SK-N-DZ (cell line): ENCODE results near the gene AGBL1.
A peak's percentile ranks its signal among the peaks of the same experiment; 100 is the strongest.

Experiments
- DNase-seq: peaks from one replicate; pipeline ENCODE4 v3.0.0-alpha.2; 2015; ENCODE audit warnings: low spot score

Gene AGBL1

DNA sequence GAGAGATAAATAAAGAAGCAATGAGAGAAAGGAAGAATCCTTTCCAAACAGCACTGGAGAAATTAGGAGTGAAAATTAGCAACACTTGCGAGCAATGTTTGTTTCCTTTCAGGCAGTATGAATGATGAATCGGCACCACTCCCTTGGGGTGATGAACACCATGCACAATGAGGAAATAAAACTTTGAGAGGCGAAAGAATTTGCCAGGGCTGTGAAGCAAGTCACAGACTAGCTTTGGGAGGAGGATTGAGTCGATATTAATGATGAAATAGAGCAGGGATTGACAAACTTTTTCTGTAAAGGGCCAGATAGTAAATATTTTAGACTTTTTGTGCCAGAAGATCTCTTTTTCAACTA is 237.7 kb downstream of the AGBL1 start:
- DNase-seq = no peak

DNA sequence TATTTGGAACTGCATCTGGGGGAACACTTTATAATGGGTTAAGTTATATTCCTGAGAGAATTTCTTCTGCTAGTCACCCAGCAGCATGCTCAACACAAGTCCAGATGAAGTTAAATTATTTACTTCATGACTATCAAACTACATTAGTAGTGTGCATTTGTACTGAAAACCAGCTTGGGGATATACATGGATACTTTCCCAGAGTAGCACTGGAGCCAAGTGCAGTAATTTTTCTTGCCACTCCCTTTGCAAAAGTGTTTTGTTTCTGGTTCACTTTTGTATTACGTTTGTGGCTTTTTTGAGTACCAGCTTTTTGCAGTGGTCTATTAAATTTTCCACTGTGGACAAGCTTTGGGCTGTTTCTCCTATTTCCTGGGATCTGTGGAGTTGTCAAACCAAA is 243.0 kb downstream of the AGBL1 start:
- DNase-seq = no peak

DNA sequence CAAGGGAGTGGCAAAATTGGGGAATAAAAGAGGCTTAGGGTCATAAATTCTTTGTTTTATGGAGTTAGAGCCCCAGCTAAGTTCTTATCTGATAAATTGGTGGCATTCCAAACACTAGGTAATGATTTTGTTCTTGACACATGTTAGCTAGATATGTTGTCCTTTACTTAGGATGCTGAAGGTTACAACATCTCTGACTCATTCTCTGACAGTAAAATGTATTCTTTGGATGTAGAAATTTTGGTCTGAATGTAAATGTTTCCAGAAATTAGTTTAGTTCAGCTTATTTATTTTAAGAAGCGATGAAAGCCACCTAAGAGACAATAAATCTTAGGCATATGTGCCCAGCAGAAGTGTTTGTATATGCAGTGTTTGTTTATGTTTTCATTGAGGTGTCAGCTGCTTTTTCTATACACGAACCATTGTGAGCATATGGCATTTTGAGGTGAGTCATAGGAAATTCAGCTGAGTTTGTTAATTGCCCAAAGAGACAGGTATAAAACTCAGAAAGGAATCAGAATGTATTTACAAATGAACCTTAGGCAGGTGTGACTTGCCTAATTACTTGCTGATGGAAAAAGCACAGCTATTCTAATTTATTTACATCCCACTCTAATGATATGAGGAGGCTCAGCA is 247.7 kb downstream of the AGBL1 start:
- DNase-seq = no peak

DNA sequence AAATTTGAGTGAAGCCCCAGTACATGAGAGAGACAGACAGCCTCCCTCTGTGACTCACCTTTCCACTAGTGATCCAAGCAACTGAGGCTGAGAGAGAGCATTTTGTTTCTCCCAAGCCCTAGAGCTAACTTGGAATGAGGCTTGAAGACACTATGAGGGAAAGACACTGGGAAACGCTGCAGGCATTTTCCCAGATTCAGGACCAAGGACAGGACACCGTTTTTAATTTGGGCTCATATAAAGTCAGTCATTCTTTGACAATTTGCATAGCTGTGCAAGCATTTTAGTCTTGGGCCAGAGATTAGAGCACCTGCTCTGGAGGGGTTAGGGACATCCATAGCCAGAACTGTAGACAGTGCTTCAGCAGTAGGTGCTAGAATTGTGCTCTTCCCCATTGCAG is 249.0 kb downstream of the AGBL1 start:
- DNase-seq = no peak

DNA sequence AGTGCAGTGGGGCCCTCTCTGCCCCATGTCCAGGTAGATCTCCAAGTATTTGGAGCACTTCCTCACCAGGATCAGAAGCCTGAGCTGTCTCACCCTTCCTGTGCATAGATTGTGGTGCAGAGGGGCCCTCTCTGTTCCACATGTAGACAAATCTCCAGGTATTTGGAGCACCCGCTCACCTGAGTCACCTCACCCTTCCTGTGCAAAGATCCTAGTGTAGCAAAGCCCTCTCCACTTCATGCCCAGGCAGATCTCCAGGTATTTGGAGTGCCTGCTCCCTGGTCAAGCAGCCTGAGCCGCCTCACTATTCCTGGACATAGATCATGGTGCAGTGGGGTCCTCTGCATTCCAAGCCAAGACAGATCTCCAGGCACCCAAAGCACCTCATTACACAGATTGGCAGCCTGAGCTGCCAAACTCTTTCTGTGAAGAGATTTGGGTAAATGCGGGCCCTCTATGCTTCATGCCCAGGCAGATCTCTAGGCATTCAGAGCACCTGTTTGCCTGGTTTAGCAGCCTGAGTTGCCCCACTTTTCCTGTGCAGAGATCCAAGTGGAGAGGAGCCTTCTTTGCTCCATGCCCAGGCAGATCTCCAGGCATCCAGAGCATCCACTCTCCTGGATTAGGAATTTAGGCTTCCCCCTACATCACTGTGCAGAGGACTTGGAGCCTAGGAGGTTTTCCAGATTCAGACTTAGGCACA is 249.8 kb downstream of the AGBL1 start:
- DNase-seq = no peak

DNA sequence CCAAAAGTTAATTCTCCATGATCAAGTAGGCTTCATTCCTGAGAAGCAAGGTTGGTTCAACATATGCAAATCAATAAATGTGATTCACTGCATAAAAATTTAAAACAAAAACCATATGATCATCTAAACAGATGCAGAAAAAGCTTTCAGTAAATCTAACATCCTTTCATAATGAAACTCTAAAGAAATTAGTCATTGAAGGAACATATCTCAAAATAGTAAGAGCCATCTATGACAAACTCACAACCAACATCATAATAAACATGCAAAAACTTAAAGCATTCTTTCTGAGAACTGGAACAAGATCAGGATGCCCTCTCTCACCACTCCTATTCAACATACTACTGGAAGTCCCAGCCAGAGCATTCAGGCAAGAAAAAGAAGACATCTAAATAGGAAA is 254.1 kb downstream of the AGBL1 start:
- DNase-seq = no peak

DNA sequence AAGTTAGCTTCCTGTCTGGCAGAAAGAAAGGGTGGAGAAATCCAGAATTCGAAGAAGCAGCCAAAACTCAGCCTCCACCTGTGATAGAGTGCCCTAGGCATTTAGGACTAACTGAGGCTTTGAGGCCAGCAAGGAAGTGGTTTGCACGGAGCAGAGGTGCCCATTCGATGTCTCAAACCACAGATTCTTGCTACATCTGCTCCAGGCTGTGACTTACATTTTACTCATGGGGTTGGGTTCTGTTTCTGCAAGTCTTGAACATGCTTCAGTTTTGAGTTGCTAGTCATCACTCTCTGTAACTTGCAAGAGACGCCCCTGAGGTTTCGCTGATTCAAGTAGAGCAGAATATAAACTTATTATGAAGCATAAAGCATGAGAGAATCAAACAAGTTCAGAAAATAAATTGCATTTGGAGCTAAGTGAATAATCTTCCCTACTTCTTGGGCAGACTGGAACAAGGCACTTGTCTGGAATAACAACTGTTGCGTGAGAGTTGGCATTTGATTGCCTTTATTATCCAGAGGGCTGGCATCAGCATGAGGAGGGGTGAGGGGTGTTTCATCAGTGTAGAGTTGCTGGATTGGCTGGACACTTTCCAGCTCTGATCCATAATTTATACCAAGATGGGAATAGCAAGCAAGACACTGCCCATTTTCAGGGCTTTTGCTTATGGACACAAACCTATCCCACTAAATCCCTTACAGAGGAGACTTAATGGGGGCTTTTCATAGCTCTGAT is 256.5 kb downstream of the AGBL1 start:
- DNase-seq = no peak

DNA sequence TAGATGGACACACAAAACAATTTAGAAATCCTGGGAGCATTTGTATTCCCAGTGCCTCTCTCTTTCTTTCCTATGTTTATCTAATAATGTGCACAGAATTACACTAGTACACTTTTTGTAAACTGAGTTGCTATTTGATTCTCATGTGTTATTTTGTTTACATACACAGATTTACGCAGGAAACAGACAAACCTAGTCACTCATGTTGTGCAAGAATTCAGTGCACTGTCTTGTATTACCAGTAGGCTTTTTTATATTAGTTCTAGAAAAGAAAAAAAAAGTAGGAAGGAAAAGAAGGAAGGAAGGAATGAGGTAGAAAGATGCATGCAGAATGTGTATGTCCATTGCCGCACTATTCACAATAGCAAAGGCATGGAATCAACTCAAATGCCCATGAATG is 257.4 kb downstream of the AGBL1 start:
- DNase-seq = no peak

DNA sequence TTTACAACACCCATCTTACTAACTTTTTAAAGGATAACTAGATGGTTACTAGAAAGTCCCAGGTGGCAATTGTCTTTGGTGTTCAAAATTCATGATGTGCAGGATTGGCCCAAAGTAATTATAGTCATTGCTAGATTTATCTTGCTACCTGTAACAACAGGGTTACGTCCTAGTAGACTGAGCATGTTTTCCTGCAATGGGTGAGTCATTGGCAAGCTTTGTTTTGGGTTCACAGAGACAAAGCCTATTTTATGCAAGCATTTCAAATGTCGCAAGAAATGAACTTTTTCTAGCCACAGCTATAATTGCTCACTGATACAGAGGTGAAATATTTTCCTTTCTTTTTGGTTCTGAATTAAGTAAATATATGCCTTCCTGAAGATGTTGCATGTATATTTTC is 267.6 kb downstream of the AGBL1 start:
- no peak for DNase-seq

DNA sequence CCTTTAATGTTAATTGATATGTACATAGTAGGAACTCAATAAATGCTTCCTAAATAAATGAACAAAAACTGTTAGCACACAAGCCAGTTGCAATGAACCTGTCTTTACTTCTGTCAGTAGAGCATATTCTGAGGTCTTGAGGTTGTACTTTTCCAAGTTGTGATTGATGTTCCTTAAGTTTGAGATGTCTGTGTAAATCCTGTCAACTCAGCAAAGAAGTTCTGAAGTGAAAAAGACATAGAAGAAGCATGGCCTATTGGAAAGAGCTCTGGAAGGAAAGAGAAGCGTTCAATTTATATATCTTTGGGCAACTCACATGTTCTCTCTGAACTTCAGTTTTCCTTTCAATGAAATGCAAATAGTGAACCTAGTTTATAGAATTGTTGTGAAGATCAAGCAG is 269.9 kb downstream of the AGBL1 start:
- DNase-seq = no peak

DNA sequence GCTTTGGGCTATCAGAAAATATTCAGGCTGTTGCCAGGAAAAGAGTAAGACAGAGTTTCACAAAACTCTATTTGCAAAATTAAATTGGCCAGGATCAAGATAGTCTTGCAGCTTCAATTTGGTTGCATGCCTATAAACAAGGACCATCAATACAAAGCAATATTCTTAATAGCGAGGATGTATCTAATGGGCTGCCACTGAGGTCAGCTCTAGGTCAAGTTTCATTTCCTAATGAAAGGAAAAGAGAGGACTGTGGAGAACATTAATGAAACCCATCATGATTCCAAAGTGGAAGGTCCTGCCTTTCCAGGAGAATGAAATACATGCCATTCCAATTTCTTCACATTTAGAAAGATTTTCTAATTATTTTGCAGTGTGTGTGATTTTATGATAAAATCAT is 273.5 kb downstream of the AGBL1 start:
- no peak for DNase-seq

DNA sequence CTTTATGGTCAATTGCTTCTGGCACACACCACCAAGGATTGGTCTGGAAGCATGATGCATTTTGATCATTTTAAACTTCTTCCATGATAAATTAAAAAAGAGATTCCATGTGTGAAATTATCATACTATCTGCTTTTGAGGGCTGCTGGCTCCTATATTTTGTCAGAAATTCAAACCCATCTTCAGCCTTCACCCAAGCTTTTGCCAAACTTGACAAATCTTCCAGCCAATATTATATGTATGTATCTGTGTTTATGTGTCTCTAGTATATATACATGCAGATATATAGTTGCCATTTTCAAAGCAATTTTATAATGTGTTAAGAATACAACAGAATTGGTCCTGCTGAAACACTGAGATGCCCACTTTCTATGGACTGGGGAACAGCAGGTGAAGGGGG is 275.7 kb downstream of the AGBL1 start:
- no peak for DNase-seq

DNA sequence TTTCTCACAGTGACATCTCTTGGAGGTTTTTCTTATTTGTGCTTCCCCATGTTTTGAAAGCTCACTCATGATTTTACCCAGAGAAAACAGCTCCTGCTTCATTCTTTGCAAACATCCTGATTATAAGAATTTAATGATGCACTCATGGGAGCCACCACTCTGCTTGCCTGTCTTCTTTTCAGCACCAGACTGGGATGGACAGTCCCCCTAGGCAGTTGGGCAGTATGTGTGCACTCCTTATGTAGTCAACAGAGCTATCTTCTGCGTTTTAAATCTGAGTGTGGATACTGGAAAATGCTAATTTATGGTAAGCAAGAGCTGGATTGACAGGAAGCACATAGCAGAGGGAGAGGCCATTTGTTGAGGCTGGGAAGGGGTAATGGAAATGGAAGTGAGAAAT is 276.1 kb downstream of the AGBL1 start:
- DNase-seq = no peak

DNA sequence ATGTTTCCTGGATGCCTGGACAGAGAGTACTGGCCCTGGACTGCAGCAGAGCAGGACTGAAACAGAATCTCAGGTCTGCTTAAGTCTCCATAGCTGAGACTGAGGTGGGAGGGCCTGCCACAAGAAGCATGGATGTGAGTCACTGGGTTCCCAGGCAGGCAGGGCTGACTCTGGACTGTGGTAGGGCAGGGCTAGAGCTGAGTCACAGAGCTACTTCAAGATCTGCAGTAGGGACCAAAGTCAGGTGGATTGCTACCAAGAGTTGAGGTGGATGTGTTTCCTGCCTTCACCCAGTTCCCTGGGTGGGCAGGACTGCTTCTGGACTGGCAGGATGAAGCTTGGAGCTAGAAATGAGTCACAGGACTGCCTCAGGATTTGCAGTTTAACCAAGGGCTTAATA is 282.9 kb downstream of the AGBL1 start:
- no peak for DNase-seq

DNA sequence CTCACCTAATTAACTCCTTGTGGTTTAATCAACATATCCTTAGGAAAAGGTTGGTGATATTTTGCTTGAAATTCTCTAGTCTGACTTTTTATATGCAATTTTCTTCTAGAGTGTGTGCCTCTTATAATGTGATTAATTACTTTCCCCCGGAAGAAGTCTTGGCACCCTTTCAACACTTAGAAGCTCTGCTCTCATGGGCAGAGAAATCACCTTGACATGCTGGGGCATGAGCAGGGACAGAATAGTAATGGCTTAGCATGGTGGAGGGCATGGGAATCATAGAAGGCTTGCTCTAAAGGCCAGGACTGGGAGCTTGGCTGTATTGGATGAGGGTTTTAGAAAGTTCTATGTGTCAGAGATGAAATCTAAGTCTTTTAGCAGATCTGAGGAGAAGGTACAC is 293.5 kb downstream of the AGBL1 start:
- DNase-seq = no peak

DNA sequence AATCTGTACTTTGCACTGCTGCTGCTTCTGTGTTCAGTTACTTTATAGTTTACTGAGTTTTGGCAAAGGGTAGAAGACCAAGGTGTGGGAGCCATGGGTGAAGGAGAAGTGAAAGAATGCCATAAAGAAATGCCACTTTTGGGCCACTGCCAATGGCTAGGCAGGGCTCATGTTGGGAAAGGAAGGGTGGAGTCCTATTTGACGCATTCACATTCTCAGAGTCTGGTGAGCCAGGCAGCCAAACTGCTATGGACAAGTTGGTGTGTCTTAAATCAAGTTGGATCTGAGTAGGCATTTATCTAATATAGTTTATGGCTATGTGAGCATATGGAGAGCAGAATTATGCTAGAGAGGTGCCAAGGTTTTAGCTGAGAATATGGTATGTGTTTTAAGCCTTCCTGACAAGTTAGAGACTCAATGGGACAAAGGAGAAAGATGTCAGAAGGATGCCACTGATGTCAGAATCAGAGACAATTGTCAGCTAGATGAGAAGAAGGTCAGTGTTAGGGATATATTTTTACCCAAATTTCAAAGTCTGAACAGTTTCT is 296.1 kb downstream of the AGBL1 start:
- DNase-seq = no peak

DNA sequence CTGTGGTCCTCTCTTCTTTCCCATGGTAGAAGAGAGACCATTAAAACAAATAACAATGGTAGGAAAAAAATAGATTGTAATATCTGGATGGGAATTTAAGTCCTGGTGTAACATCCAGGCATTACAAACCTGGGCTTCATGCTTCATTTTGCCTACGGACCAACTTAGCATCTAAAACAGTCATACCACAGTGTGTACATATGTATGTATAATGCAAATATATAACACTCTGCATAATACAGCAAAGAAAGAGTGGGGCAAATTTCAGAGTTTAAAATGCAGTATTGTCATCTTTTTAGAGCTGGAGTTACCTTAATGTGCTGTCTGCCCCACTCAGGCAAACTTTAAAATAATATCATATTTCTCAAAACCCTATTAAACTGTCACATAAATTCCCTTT is 298.2 kb downstream of the AGBL1 start:
- no peak for DNase-seq

DNA sequence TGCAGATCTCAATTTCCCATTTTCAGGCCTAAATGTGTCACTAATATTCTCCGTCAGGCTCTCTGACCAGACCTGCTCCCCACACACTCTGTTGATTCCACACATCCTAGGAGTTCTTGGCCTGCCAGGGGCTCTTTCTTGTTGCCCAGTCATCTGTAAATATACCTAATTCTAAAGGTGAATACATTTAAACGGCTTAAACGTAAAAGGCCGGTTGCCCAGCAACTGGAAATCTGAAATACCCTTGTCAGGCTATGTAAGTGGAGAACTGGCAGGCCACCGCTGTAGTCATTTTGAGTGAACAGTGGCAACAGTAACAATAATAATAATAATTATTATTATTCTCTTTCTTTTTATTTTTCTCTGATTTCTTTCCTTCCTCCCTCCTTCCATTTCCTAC is 302.7 kb downstream of the AGBL1 start:
- no peak for DNase-seq

DNA sequence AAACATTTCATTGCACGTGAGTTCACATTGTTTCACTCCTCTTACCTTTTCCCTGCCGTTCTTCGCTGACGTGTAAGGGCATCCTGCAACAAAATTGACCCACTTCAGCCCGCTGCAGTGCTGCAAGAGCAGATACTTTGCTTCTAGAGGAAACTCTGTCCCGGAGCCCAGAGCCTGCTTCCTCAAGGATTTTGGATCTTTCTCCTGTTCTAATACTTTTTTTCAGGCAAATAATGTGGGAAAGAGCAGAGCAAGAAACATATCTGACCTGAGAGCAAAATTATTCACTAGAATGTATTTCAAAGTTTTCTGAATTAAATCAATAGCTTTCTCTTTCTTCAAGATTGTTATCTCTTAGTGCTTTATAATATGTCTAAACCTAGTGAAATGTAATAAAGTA is 303.9 kb downstream of the AGBL1 start:
- no peak for DNase-seq

DNA sequence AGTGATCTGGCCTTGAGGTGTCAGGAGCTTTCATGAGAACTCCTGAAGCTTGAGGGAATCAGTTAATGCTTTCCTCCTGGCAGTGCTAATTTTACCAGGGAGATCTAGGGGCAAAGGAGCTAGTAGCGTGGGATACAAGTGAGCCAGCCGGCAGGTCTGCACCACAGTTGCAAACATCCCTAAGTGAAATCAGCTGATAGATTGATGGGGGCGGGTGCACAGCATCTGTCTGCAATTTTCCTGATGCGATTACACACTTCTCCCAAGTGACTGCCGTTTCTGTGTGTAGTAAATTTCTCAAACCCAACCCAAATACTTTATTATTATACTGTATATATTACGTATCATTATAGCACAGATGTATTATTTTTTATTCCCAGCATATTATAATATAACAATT is 304.5 kb downstream of the AGBL1 start:
- peak; percentile 74 for DNase-seq

DNA sequence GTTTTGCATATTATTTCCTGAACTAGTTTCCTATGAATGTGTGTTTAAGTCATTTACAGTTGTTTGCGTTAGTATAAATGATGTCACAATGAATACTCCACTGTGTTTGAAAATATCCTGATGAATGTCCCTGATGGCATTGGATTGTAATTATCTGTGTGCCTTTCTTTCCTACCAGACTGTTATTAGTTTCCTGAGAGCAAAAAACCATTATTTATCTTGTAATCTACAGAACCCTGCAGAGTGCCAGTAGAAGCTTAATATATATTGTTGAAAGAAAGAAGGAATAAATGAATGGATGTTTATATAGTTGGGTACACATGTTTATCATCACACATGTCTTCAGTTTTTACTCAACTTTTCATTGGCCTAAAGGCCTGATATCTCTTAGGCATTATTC is 312.6 kb downstream of the AGBL1 start:
- no peak for DNase-seq

DNA sequence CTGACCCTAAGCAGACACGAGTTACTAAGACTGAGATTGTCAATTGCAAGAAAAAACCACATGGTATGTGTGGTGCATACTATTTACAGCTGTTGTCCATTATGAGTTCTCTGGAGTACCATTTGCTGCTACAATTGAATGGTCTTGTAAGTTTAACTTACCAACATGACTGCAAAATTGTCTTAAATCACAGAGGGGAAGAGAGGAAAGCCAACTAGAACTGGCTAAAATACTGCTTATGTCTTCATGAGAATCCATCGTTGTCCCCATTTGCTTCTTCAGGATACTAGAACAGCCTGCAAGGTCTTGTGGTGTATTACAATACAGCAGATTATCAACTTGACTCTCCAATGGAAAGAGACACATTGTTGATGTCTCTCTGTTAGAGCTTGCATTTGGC is 313.2 kb downstream of the AGBL1 start:
- no peak for DNase-seq

DNA sequence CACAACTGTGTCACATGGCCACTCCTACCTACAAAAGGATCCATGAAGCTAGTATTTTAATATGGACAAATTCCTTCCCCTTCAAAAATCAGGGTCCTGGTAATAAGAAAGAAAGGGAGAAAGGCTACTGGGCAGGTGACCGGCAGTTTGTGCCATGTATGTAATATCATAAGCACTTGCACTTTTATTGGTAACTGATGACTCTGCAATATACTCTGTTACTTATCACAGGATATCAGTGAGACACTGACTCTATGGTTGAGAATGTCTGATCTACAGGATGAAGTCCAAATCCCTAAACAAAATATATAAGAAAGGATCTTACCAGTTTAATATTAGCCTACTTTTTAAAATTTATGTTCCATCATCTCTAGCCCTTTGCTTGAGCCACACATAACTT is 315.2 kb downstream of the AGBL1 start:
- no peak for DNase-seq
